ENCODE results near the gene RUNDC1.
"Not testable (repeated sequence)": the region's sequence is repeated elsewhere in the genome, so short reads cannot be mapped to it uniquely, and the experiment has no call there.

The RUNDC1 gene

GRCh38 chr17:42980274-42980765 is at the start of gene RUNDC1:
Gene RUNDC1 (plus strand): TSS chr17:42980565. CDS start chr17:42980577, 12 bp downstream.
- in situ Hi-C loops (cut with HindIII; ENCODE audit: low sequenced_read_pairs): no loop called here

GRCh38 chr17:42937712-42938596 is 42.4 kb upstream of the RUNDC1 start:
- in situ Hi-C loops (cut with HindIII; ENCODE audit: low sequenced_read_pairs): loop anchor here (25.0 kb wide), 1 partner anchor 326 kb away; the partner anchor contains the start of genes RETREG3 and TUBG1

GRCh38 chr17:42944211-42944610 is 36.2 kb upstream of the RUNDC1 start:
- in situ Hi-C loops (cut with HindIII; ENCODE audit: low sequenced_read_pairs): loop anchor here (25.0 kb wide), 1 partner anchor 332 kb away; the partner anchor contains the start of genes RETREG3 and TUBG1

- in situ Hi-C loops (cut with HindIII; ENCODE audit: low sequenced_read_pairs): loop anchor here (25.0 kb wide), 1 partner anchor 335 kb away; the partner anchor contains the start of genes RETREG3 and TUBG1
These were observed 33.6 kb upstream of the RUNDC1 start for GRCh38 chr17:42946812-42947211.

GRCh38 chr17:42950044-42950783 is 30.2 kb upstream of the RUNDC1 start:
- in situ Hi-C loops (cut with HindIII; ENCODE audit: low sequenced_read_pairs): no loop called here

- in situ Hi-C loops (cut with HindIII; ENCODE audit: low sequenced_read_pairs): no loop called here
These were observed 26.7 kb upstream of the RUNDC1 start for GRCh38 chr17:42953669-42954068.

GRCh38 chr17:42964161-42964932 is 16.0 kb upstream of the RUNDC1 start, which contains the start of gene AARSD1:
Gene AARSD1 (minus strand): TSS chr17:42964454. CDS start chr17:42964440, 14 bp downstream.
- in situ Hi-C loops (cut with HindIII; ENCODE audit: low sequenced_read_pairs): no loop called here

GRCh38 chr17:42967925-42968324 is 12.4 kb upstream of the RUNDC1 start:
- in situ Hi-C loops (cut with HindIII; ENCODE audit: low sequenced_read_pairs): no loop called here

- in situ Hi-C loops (cut with HindIII; ENCODE audit: low sequenced_read_pairs): no loop called here
These were observed 11.3 kb upstream of the RUNDC1 start for GRCh38 chr17:42969001-42969581.

- in situ Hi-C loops (cut with HindIII; ENCODE audit: low sequenced_read_pairs): no loop called here
These were observed 8.8 kb upstream of the RUNDC1 start for GRCh38 chr17:42971589-42971988.

GRCh38 chr17:42973323-42973722 is 7.0 kb upstream of the RUNDC1 start:
- in situ Hi-C loops (cut with HindIII; ENCODE audit: low sequenced_read_pairs): not testable (repeated sequence)

- in situ Hi-C loops (cut with HindIII; ENCODE audit: low sequenced_read_pairs): no loop called here
These were observed 5.1 kb upstream of the RUNDC1 start for GRCh38 chr17:42975265-42975664.

- in situ Hi-C loops (cut with HindIII; ENCODE audit: low sequenced_read_pairs): not testable (repeated sequence)
These were observed 4.7 kb upstream of the RUNDC1 start for GRCh38 chr17:42975701-42976100.

GRCh38 chr17:42979511-42980273 is 673 bp upstream of the RUNDC1 start, which contains the start of gene PTGES3L:
Gene PTGES3L (minus strand): TSS chr17:42980080. CDS start chr17:42980053, 27 bp downstream.
- in situ Hi-C loops (cut with HindIII; ENCODE audit: low sequenced_read_pairs): no loop called here

- in situ Hi-C loops (cut with HindIII; ENCODE audit: low sequenced_read_pairs): no loop called here
These were observed 517 bp downstream of the RUNDC1 start for GRCh38 chr17:42980766-42981397.

GRCh38 chr17:42982266-42982665 is 1.9 kb downstream of the RUNDC1 start:
- in situ Hi-C loops (cut with HindIII; ENCODE audit: low sequenced_read_pairs): no loop called here

GRCh38 chr17:42985225-42985624 is 4.9 kb downstream of the RUNDC1 start:
- in situ Hi-C loops (cut with HindIII; ENCODE audit: low sequenced_read_pairs): no loop called here

- in situ Hi-C loops (cut with HindIII; ENCODE audit: low sequenced_read_pairs): no loop called here
These were observed 8.8 kb downstream of the RUNDC1 start for GRCh38 chr17:42989141-42989540.

All from endothelial cell of hepatic sinusoid (primary cell).